Lower leg skin (tissue), 3 donors: Measurements from ENCODE around the gene ARID5A.

Experiments
- CTCF ChIP-seq, 3 donors: fragments of 450-650 bp; IDR thresholded peaks; one replicate each; pipeline ENCODE4 v1.5.1; 2016; ENCODE audit warnings: antibody characterized with exemption in 3 of 3, mild to moderate bottlenecking in 3 of 3, moderate library complexity in 2 of 3
- POLR2A ChIP-seq, 2 donors: fragments of 450-650 bp; IDR thresholded peaks; one replicate each; pipeline ENCODE4 v1.6.1; 2016 to 2017; ENCODE audit warnings: antibody characterized with exemption in 2 of 2, mild to moderate bottlenecking in 1 of 2, moderate library complexity in 1 of 2

GRCh38 chr2:96546797-96547196 is 10.2 kb downstream of the ARID5A start:
- TF ChIP-seq POLR2A (IDR thresholded peaks at IDR 0.05) (no peak), CTCF (IDR thresholded peaks at IDR 0.05) (no peak)
